ENCODE results near the gene MAU2.

DNA sequence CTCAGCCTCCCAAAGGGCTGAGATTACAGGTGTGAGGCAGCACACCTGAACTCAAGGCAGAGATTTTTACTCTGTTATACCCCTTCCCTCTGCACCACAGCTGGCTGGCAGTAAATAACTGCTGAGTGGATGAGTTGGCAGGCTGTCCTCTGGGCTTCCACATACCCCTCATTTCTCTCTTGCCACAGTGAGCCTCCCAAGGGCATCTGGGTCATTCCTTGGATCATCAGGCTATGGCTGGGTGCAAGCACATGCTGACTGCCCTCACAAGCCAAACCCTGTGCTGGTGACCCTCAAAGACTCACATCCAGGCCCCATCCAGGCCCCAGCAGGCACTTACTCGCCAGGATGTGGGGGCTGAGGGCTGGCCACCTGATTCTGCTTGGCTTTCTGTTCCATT lies 4.5 kb upstream of the MAU2 start:
- TF ChIP-seq CTCF (IDR thresholded peaks at IDR 0.05) = no peak
- no peak for TF ChIP-seq POLR2A (IDR thresholded peaks at IDR 0.05)
